Gastroesophageal sphincter (tissue), 4 donors: ENCODE data around the gene NIPBL. TPM values are rescaled to one million over a fixed set of nuclear protein-coding genes. Genes with fewer than 3 reads are reported as not detected.

ENCODE experiments used
- ATAC-seq: fragments of 150-250 bp; one replicate; pipeline ENCODE4 v1.9.1; 2016; ENCODE audit warnings: mild to moderate bottlenecking, moderate library complexity
- H3K27ac ChIP-seq, 4 donors: fragments of 200-600 bp; sonication (generic) in 3 of 4; 1 replicate in 3 of 4; 2 replicates in 1 of 4; pipeline ENCODE4 v1.5.1; 2016 to 2019
- H3K27me3 ChIP-seq: fragments of 200-600 bp; sonication (generic); one replicate; pipeline ENCODE4 v1.5.1; 2019
- H3K36me3 ChIP-seq, 2 donors: fragments of 200-600 bp; sonication (generic); one replicate each; pipeline ENCODE4 v1.5.1; 2019; ENCODE audit warnings: control low read depth in 1 of 2
- H3K4me1 ChIP-seq, 3 donors: fragments of 200-600 bp; sonication (generic); 1 replicate in 2 of 3; 2 replicates in 1 of 3; pipeline ENCODE4 v1.5.1; 2016 to 2019; ENCODE audit warnings: control low read depth in 2 of 3
- H3K4me3 ChIP-seq, 2 donors: fragments of 200-600 bp; sonication (generic); one replicate each; pipeline ENCODE4 v1.5.1; 2019; ENCODE audit warnings: mild to moderate bottlenecking in 1 of 2, moderate library complexity in 1 of 2
- H3K9me3 ChIP-seq, 3 donors: fragments of 200-600 bp; sonication (generic); one replicate each; pipeline ENCODE4 v1.5.1; 2017 to 2019; ENCODE audit warnings: control low read depth in 2 of 3
- EP300 ChIP-seq: sonication (generic); formaldehyde crosslinking; IDR thresholded peaks from one replicate; pipeline ENCODE4 v1.6.1; 2017; ENCODE audit warnings: antibody characterized with exemption, mild to moderate bottlenecking
- POLR2A ChIP-seq, 2 donors: fragments of 450-650 bp; IDR thresholded peaks; one replicate each; pipeline ENCODE4 v1.6.1; 2017; ENCODE audit warnings: antibody characterized with exemption in 2 of 2, mild to moderate bottlenecking in 2 of 2, moderate library complexity in 1 of 2
- POLR2AphosphoS5 ChIP-seq: sonication (generic); formaldehyde crosslinking; IDR thresholded peaks from one replicate; pipeline ENCODE4 v1.6.1; 2017; ENCODE audit warnings: antibody characterized with exemption
- WGBS, 2 donors: methylation state at CpG; one replicate each; pipeline ENCODE4 v1.1.5; 2018; ENCODE audit warnings: low coverage in 1 of 2; 5-methylcytosine and 5-hydroxymethylcytosine counted together
- total RNA-seq, 4 donors: library from RNA; depleted of rRNA; stranded (reverse); fragments of >200 nt; gene quantifications; one replicate each; pipeline ENCODE4 v1.1.0, GENCODE V29; 2016
- TF ChIP-seq, protein P1 (sequence below), 4 experiments: fragments of 200-600 bp in 2 of 4; fragments of 450-650 bp in 2 of 4; sonication (generic) in 1 of 4; IDR thresholded peaks; one replicate each; pipeline ENCODE4 v1.5.1; 2017 to 2019; ENCODE audit warnings: antibody characterized with exemption in 4 of 4, mild to moderate bottlenecking in 2 of 4, moderate library complexity in 2 of 4

The NIPBL gene
- total RNA-seq, 4 donors from 2014 or later = 44.9 to 59.4 (median 51.7) TPM

DNA sequence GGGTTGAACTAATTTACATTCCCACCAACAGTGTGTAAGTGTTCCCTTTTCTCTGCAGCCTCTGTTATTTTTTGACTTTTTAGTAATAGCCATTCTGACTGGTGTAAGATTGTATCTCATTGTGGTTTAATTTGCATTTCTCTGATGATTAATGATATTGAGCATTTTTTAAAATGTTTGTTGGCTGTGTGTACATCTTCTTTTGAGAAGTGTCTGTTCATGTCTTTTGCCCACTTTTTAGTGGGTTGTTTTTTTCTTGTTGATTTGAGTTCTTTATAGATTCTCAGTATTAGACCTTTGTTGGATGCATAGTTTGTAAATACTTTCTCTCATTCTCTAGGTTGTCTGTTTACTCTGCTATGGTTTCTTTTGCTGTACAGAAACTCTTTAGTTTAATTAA is 101.6 kb downstream of the NIPBL start:
- TF ChIP-seq POLR2A (IDR thresholded peaks at IDR 0.05) (no peak), EP300 (no peak), POLR2AphosphoS5 (no peak)
- TF ChIP-seq, protein P1, sequence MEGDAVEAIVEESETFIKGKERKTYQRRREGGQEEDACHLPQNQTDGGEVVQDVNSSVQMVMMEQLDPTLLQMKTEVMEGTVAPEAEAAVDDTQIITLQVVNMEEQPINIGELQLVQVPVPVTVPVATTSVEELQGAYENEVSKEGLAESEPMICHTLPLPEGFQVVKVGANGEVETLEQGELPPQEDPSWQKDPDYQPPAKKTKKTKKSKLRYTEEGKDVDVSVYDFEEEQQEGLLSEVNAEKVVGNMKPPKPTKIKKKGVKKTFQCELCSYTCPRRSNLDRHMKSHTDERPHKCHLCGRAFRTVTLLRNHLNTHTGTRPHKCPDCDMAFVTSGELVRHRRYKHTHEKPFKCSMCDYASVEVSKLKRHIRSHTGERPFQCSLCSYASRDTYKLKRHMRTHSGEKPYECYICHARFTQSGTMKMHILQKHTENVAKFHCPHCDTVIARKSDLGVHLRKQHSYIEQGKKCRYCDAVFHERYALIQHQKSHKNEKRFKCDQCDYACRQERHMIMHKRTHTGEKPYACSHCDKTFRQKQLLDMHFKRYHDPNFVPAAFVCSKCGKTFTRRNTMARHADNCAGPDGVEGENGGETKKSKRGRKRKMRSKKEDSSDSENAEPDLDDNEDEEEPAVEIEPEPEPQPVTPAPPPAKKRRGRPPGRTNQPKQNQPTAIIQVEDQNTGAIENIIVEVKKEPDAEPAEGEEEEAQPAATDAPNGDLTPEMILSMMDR (IDR thresholded peaks at IDR 0.05) = no peak
- Histone ChIP-seq H3K9me3 (peaks cover 0 to 13% (median 0%) of the 10 kb centered on the region in 3 donors), H3K36me3 (peaks cover 0 to 45% of the 10 kb centered on the region in 2 donors), H3K4me3 (no peak overlapping the region), H3K27me3 (no peaks in the 10 kb centered on the region), H3K27ac (no peak overlapping the region), H3K4me1 (no peaks in the 10 kb centered on the region)
- ATAC-seq = no peak

DNA sequence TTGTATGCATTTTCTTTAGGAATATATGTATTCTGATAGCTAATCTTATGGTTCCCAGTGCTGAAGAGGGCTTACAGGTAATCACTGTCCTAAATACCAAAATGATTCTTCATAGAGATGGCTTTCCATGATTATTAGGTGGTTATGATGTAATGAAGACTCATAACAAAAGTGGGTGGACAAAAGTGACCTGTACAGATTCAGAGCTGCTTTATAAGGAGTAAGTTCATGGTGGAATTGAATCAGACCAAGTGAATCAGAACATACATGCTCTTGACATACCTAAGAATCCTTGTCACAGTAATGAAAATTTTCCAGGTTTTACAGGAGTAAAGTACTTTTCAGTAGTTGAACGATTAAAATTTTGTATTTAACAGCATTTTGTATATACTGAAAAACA is 105.6 kb downstream of the NIPBL start:
- 100% methylated on average over 1 of the region's 1 CpG for WGBS, 2 donors
- Histone ChIP-seq H3K4me1 (no peaks in the 10 kb centered on the region), H3K27me3 (no peaks in the 10 kb centered on the region), H3K4me3 (no peak overlapping the region), H3K9me3 (peaks cover 0 to 13% (median 0%) of the 10 kb centered on the region in 3 donors), H3K27ac (no peak overlapping the region), H3K36me3 (peaks cover 0 to 27% of the 10 kb centered on the region in 2 donors)
- TF ChIP-seq EP300 (no peak), POLR2A (IDR thresholded peaks at IDR 0.05) (no peak), POLR2AphosphoS5 (no peak)
- TF ChIP-seq, protein P1 (IDR thresholded peaks at IDR 0.05) = no peak
- ATAC-seq = no peak

DNA sequence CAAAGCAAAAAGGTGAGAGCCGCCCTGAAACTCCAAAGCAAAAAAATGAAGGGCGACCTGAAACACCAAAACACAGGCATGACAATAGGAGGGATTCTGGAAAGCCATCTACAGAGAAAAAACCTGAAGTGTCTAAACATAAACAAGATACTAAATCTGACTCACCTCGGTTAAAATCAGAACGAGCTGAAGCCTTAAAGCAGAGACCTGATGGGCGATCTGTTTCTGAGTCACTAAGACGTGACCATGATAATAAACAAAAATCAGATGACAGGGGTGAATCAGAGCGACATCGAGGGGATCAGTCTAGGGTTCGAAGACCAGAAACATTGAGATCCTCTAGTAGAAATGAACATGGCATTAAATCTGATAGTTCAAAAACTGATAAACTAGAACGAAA is 108.8 kb downstream of the NIPBL start:
- no peak for ATAC-seq
- Histone ChIP-seq H3K4me1 (peaks cover 0 to 15% (median 0%) of the 10 kb centered on the region in 3 donors), H3K9me3 (no peaks in the 10 kb centered on the region), H3K4me3 (no peak overlapping the region), H3K27me3 (no peaks in the 10 kb centered on the region), H3K27ac (no peak overlapping the region), H3K36me3 (peaks cover 0 to 17% of the 10 kb centered on the region in 2 donors)
- WGBS, 2 donors = 94 to 100% methylated on average over 4 to 10 of the region's 10 CpGs
- no peak for TF ChIP-seq POLR2A (IDR thresholded peaks at IDR 0.05)
- TF ChIP-seq EP300 = no peak
- TF ChIP-seq, protein P1 (IDR thresholded peaks at IDR 0.05) = no peak
- TF ChIP-seq POLR2AphosphoS5 = no peak

DNA sequence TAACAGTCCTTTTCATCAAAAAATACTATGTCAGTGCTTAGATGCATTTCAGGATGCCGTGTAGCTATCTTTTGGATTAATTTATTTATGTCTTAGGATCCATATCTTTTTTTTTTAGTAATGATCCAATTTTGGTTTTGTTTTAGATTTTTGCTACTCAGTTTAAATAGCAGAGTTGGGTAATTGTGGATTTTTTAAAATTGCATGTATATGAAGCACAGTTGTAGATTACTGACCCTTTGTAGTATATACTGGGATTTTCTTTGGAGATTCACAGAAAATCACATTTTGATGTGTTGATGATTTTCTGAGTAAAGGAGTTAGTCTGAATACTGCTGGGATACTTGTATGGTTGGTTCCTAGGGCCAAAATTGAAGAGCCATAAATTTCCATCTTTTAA is 111.8 kb downstream of the NIPBL start:
- WGBS, 2 donors = 89 to 94% methylated on average over 1 of the region's 1 CpG
- Histone ChIP-seq H3K27me3 (no peaks in the 10 kb centered on the region), H3K27ac (no peak overlapping the region)

DNA sequence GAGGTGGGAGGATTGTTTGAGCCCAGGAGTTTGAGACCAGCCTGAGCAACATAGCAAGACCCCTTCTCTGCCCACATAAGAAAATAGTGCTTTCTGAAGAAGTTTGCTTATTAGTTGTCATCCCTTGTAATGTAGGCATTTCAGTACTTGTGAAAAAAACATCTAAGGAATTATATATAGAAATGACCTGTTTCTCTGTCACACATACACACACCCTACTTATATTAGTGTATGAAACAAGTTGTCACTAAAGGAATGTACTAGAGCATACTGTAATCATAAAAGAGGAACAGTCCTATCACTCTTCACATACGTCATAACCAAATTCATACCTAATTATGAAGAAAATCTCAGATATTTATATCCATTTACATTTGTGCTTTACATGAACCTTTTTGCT is 122.0 kb downstream of the NIPBL start:
- WGBS, 2 donors = 91 to 100% methylated on average over 1 of the region's 1 CpG
- ATAC-seq = no peak
- TF ChIP-seq POLR2A (IDR thresholded peaks at IDR 0.05) = no peak
- TF ChIP-seq POLR2AphosphoS5 = no peak
- TF ChIP-seq, protein P1 (IDR thresholded peaks at IDR 0.05) = no peak
- TF ChIP-seq EP300 = no peak
- Histone ChIP-seq H3K27me3 (no peaks in the 10 kb centered on the region), H3K4me1 (peaks cover 0 to 3% (median 0%) of the 10 kb centered on the region in 3 donors), H3K9me3 (no peaks in the 10 kb centered on the region), H3K4me3 (no peak overlapping the region), H3K27ac (no peak overlapping the region), H3K36me3 (peaks cover 0 to 62% of the 10 kb centered on the region in 2 donors)

More for the DNA sequence above, 111.8 kb downstream of the NIPBL start:
- TF ChIP-seq, protein P1 (IDR thresholded peaks at IDR 0.05) = no peak
- no peak for TF ChIP-seq POLR2A (IDR thresholded peaks at IDR 0.05)
- no peak for TF ChIP-seq EP300
- no peak for TF ChIP-seq POLR2AphosphoS5
- Histone ChIP-seq H3K9me3 (no peaks in the 10 kb centered on the region), H3K4me3 (no peak overlapping the region), H3K36me3 (peaks cover 0 to 17% of the 10 kb centered on the region in 2 donors), H3K4me1 (peaks cover 0 to 15% (median 0%) of the 10 kb centered on the region in 3 donors)
- ATAC-seq = no peak
